GM18505 (cell line): ENCODE measurements around the gene CRIM1.

ENCODE experiments used
- ATAC-seq: cut with Tn5 transposase; IDR thresholded peaks from one replicate; pipeline ENCODE4 v1.9.1; 2021; ENCODE audit not compliant: unreplicated experiment
- POLR2A ChIP-seq: IDR thresholded peaks from 4 replicates; pipeline ENCODE4 v1.6.1; 2011; ENCODE audit warnings: borderline replicate concordance; ENCODE audit not compliant: insufficient read depth, insufficient read length; ENCODE audit errors: extremely low read depth

The CRIM1 gene

GRCh38 chr2:36478332-36478738 is 122.8 kb downstream of the CRIM1 start:
- no peak for TF ChIP-seq POLR2A
- ATAC-seq: no peak

- no peak for TF ChIP-seq POLR2A
- no peak for ATAC-seq
Observed at GRCh38 chr2:36478999-36479398, 123.4 kb downstream of the CRIM1 start.

GRCh38 chr2:36479406-36479805 is 123.8 kb downstream of the CRIM1 start:
- ATAC-seq: no peak
- TF ChIP-seq POLR2A: no peak

GRCh38 chr2:36480028-36480427 is 124.5 kb downstream of the CRIM1 start:
- TF ChIP-seq POLR2A: no peak
- no peak for ATAC-seq

GRCh38 chr2:36480636-36481035 is 125.1 kb downstream of the CRIM1 start:
- ATAC-seq: no peak

GRCh38 chr2:36481709-36482108 is 126.1 kb downstream of the CRIM1 start:
- no peak for TF ChIP-seq POLR2A
- ATAC-seq: no peak

More at GRCh38 chr2:36480636-36481035, 125.1 kb downstream of the CRIM1 start:
- TF ChIP-seq POLR2A: no peak

GRCh38 chr2:36482576-36483214 is 127.1 kb downstream of the CRIM1 start:
- no peak for ATAC-seq
- TF ChIP-seq POLR2A: no peak

- no peak for ATAC-seq
- TF ChIP-seq POLR2A: no peak
Observed at GRCh38 chr2:36483290-36483689, 127.7 kb downstream of the CRIM1 start.

GRCh38 chr2:36484454-36484853 is 128.9 kb downstream of the CRIM1 start:
- ATAC-seq: no peak
- TF ChIP-seq POLR2A: no peak

GRCh38 chr2:36485521-36485920 is 129.9 kb downstream of the CRIM1 start:
- no peak for TF ChIP-seq POLR2A
- no peak for ATAC-seq

GRCh38 chr2:36486521-36487044 is 131.0 kb downstream of the CRIM1 start:
- no peak for ATAC-seq
- TF ChIP-seq POLR2A: no peak

- ATAC-seq: no peak
- no peak for TF ChIP-seq POLR2A
Observed at GRCh38 chr2:36487947-36488346, 132.4 kb downstream of the CRIM1 start.

- no peak for ATAC-seq
- no peak for TF ChIP-seq POLR2A
Observed at GRCh38 chr2:36489281-36489680, 133.7 kb downstream of the CRIM1 start.

GRCh38 chr2:36490749-36491148 is 135.2 kb downstream of the CRIM1 start:
- ATAC-seq: no peak
- TF ChIP-seq POLR2A: no peak
